ENCODE data around the gene PKLR. TPM values are rescaled to one million over a fixed set of nuclear protein-coding genes. Genes with fewer than 3 reads are reported as not detected.
A peak's percentile ranks its signal among the peaks of the same experiment; 100 is the strongest.

Gene PKLR
- total RNA-seq, 1 experiment from 2014 or later = not detected

DNA sequence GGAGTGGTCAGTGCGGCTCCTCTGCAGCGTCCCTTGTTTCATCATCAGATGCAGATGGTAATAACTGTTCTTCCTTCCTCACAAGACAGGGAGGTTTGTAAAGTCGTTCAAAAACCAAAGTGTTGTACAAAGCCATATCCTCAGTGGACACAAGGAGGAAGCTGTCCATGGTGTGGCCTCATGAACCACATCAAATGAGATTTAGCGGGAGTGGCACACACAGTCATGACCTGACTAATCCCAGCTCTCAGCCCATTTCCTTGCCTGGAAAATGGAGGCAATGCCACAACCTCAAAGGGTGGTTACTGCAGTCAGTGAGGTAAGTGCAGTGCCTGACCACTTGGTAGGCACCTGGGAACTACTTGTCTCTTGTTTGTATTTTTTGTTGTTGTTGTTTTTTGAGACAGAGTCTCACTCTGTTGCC is 59.4 kb downstream of the PKLR start:
- BruUV-seq (replicated peaks) = no TSS peak
- Histone ChIP-seq H3K27me3 (replicated peaks; ENCODE audit: control insufficient read depth, insufficient read depth, low read length) (no peaks in the 10 kb centered on the region), H3K9me3 (no peaks in the 10 kb centered on the region), H3K36me3 (ENCODE audit: control insufficient read depth, insufficient read depth, low read length) (no peaks in the 10 kb centered on the region), H3K4me3 (ENCODE audit: low read depth, low read length) (no peak overlapping the region), H3K4me1 (peaks cover 6% of the 10 kb centered on the region; the same call in 1 of the 2 replicates)
- TF ChIP-seq, protein P1, sequence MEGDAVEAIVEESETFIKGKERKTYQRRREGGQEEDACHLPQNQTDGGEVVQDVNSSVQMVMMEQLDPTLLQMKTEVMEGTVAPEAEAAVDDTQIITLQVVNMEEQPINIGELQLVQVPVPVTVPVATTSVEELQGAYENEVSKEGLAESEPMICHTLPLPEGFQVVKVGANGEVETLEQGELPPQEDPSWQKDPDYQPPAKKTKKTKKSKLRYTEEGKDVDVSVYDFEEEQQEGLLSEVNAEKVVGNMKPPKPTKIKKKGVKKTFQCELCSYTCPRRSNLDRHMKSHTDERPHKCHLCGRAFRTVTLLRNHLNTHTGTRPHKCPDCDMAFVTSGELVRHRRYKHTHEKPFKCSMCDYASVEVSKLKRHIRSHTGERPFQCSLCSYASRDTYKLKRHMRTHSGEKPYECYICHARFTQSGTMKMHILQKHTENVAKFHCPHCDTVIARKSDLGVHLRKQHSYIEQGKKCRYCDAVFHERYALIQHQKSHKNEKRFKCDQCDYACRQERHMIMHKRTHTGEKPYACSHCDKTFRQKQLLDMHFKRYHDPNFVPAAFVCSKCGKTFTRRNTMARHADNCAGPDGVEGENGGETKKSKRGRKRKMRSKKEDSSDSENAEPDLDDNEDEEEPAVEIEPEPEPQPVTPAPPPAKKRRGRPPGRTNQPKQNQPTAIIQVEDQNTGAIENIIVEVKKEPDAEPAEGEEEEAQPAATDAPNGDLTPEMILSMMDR (IDR thresholded peaks at IDR 0.05; ENCODE audit: insufficient read depth in 1 of 2, low read depth in 1 of 2, low read length in 1 of 2, severe bottlenecking in 1 of 2, unreplicated experiment in 1 of 2) = no peak
- ChIA-PET CTCF (interaction anchor here (0.6 to 1.3 kb wide), 2 partner anchors 35 to 75 kb away, joined by 3 to 6 read pairs; no protein-coding TSS in a partner anchor), POLR2A (no interaction called here)
- peaks cover 24% of the 10 kb centered on the region for H3K4me1 Mint-ChIP-seq (ENCODE audit: low read depth, unreplicated experiment)
- H3K27me3 Mint-ChIP-seq (ENCODE audit: insufficient read depth, unreplicated experiment) = peaks cover 3% of the 10 kb centered on the region
- H3K27ac Mint-ChIP-seq (ENCODE audit: unreplicated experiment) = peak overlapping the region; percentile 74
- H3K9me3 Mint-ChIP-seq (ENCODE audit: unreplicated experiment) = no peaks in the 10 kb centered on the region
- no peak for DNase-seq
- peak overlapping the region; percentile 71 for H3K4me3 Mint-ChIP-seq (ENCODE audit: unreplicated experiment)
- H3K36me3 Mint-ChIP-seq (ENCODE audit: insufficient read depth, unreplicated experiment) = peaks cover 17% of the 10 kb centered on the region
- intact Hi-C loops (cut with micrococcal nuclease; ENCODE audit: unreplicated experiment) = loop anchor here (5.0 kb wide), 1 partner anchor 50 kb away; no protein-coding TSS in a partner anchor

DNA sequence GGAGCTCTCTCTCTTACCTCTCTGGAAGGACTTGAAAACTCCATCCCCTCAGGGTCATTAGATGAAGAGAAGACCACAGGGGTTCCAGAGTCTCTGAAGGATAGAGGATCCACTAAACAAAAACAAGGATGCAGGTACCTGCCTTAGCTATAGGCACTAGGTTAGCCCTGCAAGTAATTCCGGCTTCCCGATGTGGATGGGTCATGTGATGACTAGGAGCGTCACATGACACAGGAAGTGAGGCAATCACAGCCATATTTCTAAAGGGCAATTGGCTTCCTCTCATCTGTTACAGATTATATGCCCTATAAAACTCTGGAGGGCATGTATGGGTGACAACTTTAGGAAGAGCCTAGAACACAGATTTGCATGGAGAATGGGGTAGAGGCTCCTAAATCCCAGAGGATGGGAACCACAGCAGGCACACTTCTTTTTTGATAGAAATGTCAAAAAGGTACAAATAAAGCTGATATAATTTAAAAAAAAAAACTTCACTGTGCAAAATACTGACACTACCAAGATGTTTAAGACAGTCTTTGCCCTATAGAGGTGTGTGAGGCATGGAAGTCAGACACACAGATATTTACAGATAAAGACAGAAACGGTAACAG is 60.1 kb downstream of the PKLR start:
- H3K4me3 Mint-ChIP-seq (ENCODE audit: unreplicated experiment) = peak overlapping the region; percentile 71
- H3K27me3 ChIP-seq (replicated peaks; ENCODE audit: control insufficient read depth, insufficient read depth, low read length) = no peaks in the 10 kb centered on the region
- H3K4me1 ChIP-seq = peaks cover 6% of the 10 kb centered on the region; the same call in 1 of the 2 replicates
- no peaks in the 10 kb centered on the region for H3K9me3 Mint-ChIP-seq (ENCODE audit: unreplicated experiment)
- peak; percentile 77 to 80 for DNase-seq
- peaks cover 17% of the 10 kb centered on the region for H3K36me3 Mint-ChIP-seq (ENCODE audit: insufficient read depth, unreplicated experiment)
- H3K27ac Mint-ChIP-seq (ENCODE audit: unreplicated experiment) = peak overlapping the region; percentile 74
- CTCF ChIA-PET = interaction anchor here (0.6 to 1.3 kb wide), 3 partner anchors 9 to 74 kb away, joined by 3 to 6 read pairs (median 3); no protein-coding TSS in a partner anchor
- POLR2A ChIA-PET = interaction anchor here (0.6 kb wide), 1 partner anchor 15 kb away, joined by 4 read pairs; no protein-coding TSS in a partner anchor
- TF ChIP-seq, protein P1 (IDR thresholded peaks at IDR 0.05; ENCODE audit: insufficient read depth in 1 of 2, low read depth in 1 of 2, low read length in 1 of 2, severe bottlenecking in 1 of 2, unreplicated experiment in 1 of 2) = no peak
- no peaks in the 10 kb centered on the region for H3K36me3 ChIP-seq (ENCODE audit: control insufficient read depth, insufficient read depth, low read length)
- intact Hi-C loops (cut with micrococcal nuclease; ENCODE audit: unreplicated experiment) = loop anchor here (5.0 kb wide), 1 partner anchor 49 kb away; no protein-coding TSS in a partner anchor
- H3K27me3 Mint-ChIP-seq (ENCODE audit: insufficient read depth, unreplicated experiment) = peaks cover 3% of the 10 kb centered on the region
- H3K9me3 ChIP-seq = no peaks in the 10 kb centered on the region
- H3K4me3 ChIP-seq (ENCODE audit: low read depth, low read length) = peak overlapping the region; percentile 25
- BruUV-seq (replicated peaks) = no TSS peak
- H3K4me1 Mint-ChIP-seq (ENCODE audit: low read depth, unreplicated experiment) = peaks cover 24% of the 10 kb centered on the region

Small RNA genes lying within 50 kb of the gene (microRNA-seq; reads per million reads assigned to microRNA genes)
- not detected for gene MIR555

Other genes with a start within 250 kb of the PKLR start
- gene EFNA4, start 237.7 kb downstream of the PKLR start, total RNA-seq (2022) = 13.8 and 16.0 TPM in 2 replicates
- gene EFNA3, start 222.6 kb downstream of the PKLR start, total RNA-seq (2022) = 3.4 and 3.5 TPM in 2 replicates
- gene EFNA1, start 173.6 kb downstream of the PKLR start, total RNA-seq (2022) = 42.5 and 47.9 TPM in 2 replicates
- gene SLC50A1, start 165.6 kb downstream of the PKLR start, total RNA-seq (2022) = 38.4 and 43.6 TPM in 2 replicates
- 27.8 and 30.7 TPM in 2 replicates for gene DPM3, start 160.9 kb downstream of the PKLR start, total RNA-seq (2022)
- 215 and 219 TPM in 2 replicates for gene KRTCAP2, start 128.1 kb downstream of the PKLR start, total RNA-seq (2022)
- gene TRIM46, start 127.6 kb downstream of the PKLR start, total RNA-seq (2022) = 0.11 TPM in 1 of 2 replicates, not detected in the other
- gene THBS3, start 93.5 kb downstream of the PKLR start, total RNA-seq (2022) = 6.2 and 7.4 TPM in 2 replicates
- 64.9 and 65.3 TPM in 2 replicates for gene MTX1, start 92.7 kb downstream of the PKLR start, total RNA-seq (2022)
- 33.1 and 36.6 TPM in 2 replicates for gene ENTREP3, start 46.0 kb downstream of the PKLR start, total RNA-seq (2022)
- 53.4 and 55.9 TPM in 2 replicates for gene SCAMP3, start 39.1 kb downstream of the PKLR start, total RNA-seq (2022)
- 56.8 and 57.5 TPM in 2 replicates for gene CLK2, start 27.9 kb downstream of the PKLR start, total RNA-seq (2022)
- gene HCN3, start 24.0 kb downstream of the PKLR start, total RNA-seq (2022) = 8.0 and 8.8 TPM in 2 replicates
- gene FDPS, start 7.4 kb upstream of the PKLR start, total RNA-seq (2022) = 228 and 235 TPM in 2 replicates
- 44.1 and 44.4 TPM in 2 replicates for gene RUSC1, start 19.5 kb upstream of the PKLR start, total RNA-seq (2022)

Data from Caco-2 (cell line).